IMR-90 (cell line): Measurements from ENCODE around the gene CANX. TPM values are rescaled to one million over a fixed set of nuclear protein-coding genes. Genes with fewer than 3 reads are reported as not detected.
A peak's percentile ranks its signal among the peaks of the same experiment; 100 is the strongest.

Source experiments
- ATAC-seq: fragments of 200-7000 bp; cut with Tn5 transposase; 2 replicates; pipeline ENCODE4 v1.9.1; 2020; ENCODE audit warnings: low read depth, mild to moderate bottlenecking, moderate library complexity
- BruUV-seq: library from RNA; stranded (reverse); fragments of 400-500 nt; replicated peaks from 2 replicates; lab custom pipeline; 2021; lab: Mats Ljungman, UMichigan
- CTCF ChIA-PET: fragments of 300-600 bp; formaldehyde crosslinking; extraction: SDS; loops from one replicate; lab custom pipeline; 2021; ENCODE audit warnings: antibody characterized with exemption; lab: Yijun Ruan, JAX
- POLR2A ChIA-PET: fragments of 300-600 bp; sonication (Branson Sonifier 250); formaldehyde crosslinking; loops from one replicate; lab custom pipeline; 2022; ENCODE audit warnings: antibody characterized with exemption; ENCODE audit not compliant: unreplicated experiment; lab: Charles Lee
- DNase-seq: peaks from one replicate; pipeline ENCODE4 v3.0.0; 2013
- H2AFZ ChIP-seq: replicated peaks from 2 replicates; pipeline ENCODE3; 2013; ENCODE audit warnings: low read length, mild to moderate bottlenecking; ENCODE audit not compliant: poor library complexity
- H2AK5ac ChIP-seq: 2 replicates; pipeline ENCODE4 v1.6.1; 2013; ENCODE audit warnings: low read depth, low read length, inconsistent platforms
- H2AK9ac ChIP-seq: replicated peaks from 2 replicates; pipeline ENCODE3; 2013; ENCODE audit warnings: mild to moderate bottlenecking, low read depth, low read length, moderate library complexity; ENCODE audit not compliant: poor library complexity
- H2BK120ac ChIP-seq: 2 replicates; pipeline ENCODE4 v1.6.1; 2013; ENCODE audit warnings: low read depth, low read length, inconsistent platforms
- H2BK15ac ChIP-seq: 3 replicates; pipeline ENCODE4 v1.6.1; 2013; ENCODE audit warnings: low read depth, low read length, inconsistent platforms
- H2BK20ac ChIP-seq: 2 replicates; pipeline ENCODE4 v1.6.1; 2013; ENCODE audit warnings: low read depth, mild to moderate bottlenecking, inconsistent platforms, low read length, moderate library complexity
- H2BK5ac ChIP-seq: 2 replicates; pipeline ENCODE4 v1.6.1; 2013; ENCODE audit warnings: mild to moderate bottlenecking, low read depth, low read length, inconsistent platforms; ENCODE audit not compliant: poor library complexity, severe bottlenecking
- H3K14ac ChIP-seq: replicated peaks from 2 replicates; pipeline ENCODE4 v1.6.1; 2013; ENCODE audit warnings: low read depth, low read length, inconsistent platforms
- H3K18ac ChIP-seq: 2 replicates; pipeline ENCODE4 v1.6.1; 2013; ENCODE audit warnings: low read depth, low read length, control low read depth
- H3K23ac ChIP-seq: 2 replicates; pipeline ENCODE4 v1.6.1; 2013; ENCODE audit warnings: low read depth, low read length, inconsistent platforms
- H3K27ac ChIP-seq: 2 replicates; pipeline ENCODE4 v1.5.1; 2013; ENCODE audit warnings: mild to moderate bottlenecking, control low read depth, low read length; ENCODE audit not compliant: insufficient read depth
- H3K27me3 ChIP-seq: 2 replicates; pipeline ENCODE4 v1.6.1; 2013; ENCODE audit warnings: low read length; ENCODE audit not compliant: control insufficient read depth, insufficient read depth
- H3K36me3 ChIP-seq: 2 replicates; pipeline ENCODE4 v1.6.1; 2013; ENCODE audit warnings: low read length, mixed read lengths; ENCODE audit not compliant: control insufficient read depth, insufficient read depth
- H3K4ac ChIP-seq: 2 replicates; pipeline ENCODE4 v1.6.1; 2013; ENCODE audit warnings: low read depth, low read length, inconsistent platforms
- H3K4me1 ChIP-seq: 2 replicates; pipeline ENCODE4 v1.6.1; 2013; ENCODE audit warnings: low read length, mixed read lengths; ENCODE audit not compliant: control insufficient read depth, insufficient read depth
- H3K4me2 ChIP-seq: 2 replicates; pipeline ENCODE4 v1.6.1; 2013; ENCODE audit warnings: low read depth, mild to moderate bottlenecking, control low read depth, low read length, moderate library complexity
- H3K4me3 ChIP-seq: 2 replicates; pipeline ENCODE4 v1.5.1; 2013; ENCODE audit warnings: low read depth, mild to moderate bottlenecking, control low read depth, low read length, moderate library complexity; ENCODE audit not compliant: insufficient read depth
- H3K56ac ChIP-seq: 2 replicates; pipeline ENCODE4 v1.6.1; 2013; ENCODE audit warnings: low read length, inconsistent platforms; ENCODE audit not compliant: insufficient read depth; ENCODE audit errors: extremely low read depth
- H3K79me1 ChIP-seq, 2 experiments: 2 replicates each; pipeline ENCODE4 v1.6.1; 2013; ENCODE audit warnings: low read length in 2 of 2, inconsistent platforms in 1 of 2, low read depth in 1 of 2
- H3K9ac ChIP-seq: 2 replicates; pipeline ENCODE4 v1.6.1; 2013; ENCODE audit warnings: low read depth, low read length, control low read depth
- H3K9me1 ChIP-seq: 2 replicates; pipeline ENCODE4 v1.6.1; 2013; ENCODE audit warnings: low read length, inconsistent platforms; ENCODE audit not compliant: insufficient read depth
- H3K9me3 ChIP-seq: 2 replicates; pipeline ENCODE4 v1.6.1; 2013; ENCODE audit warnings: low read length; ENCODE audit not compliant: control insufficient read depth, insufficient read depth
- H4K20me1 ChIP-seq: 2 replicates; pipeline ENCODE4 v1.6.1; 2013; ENCODE audit warnings: low read length, inconsistent platforms; ENCODE audit not compliant: insufficient read depth
- H4K5ac ChIP-seq: 2 replicates; pipeline ENCODE4 v1.6.1; 2013; ENCODE audit warnings: mild to moderate bottlenecking, low read depth, low read length, control low read depth
- H4K8ac ChIP-seq, 2 experiments: 2 replicates each; pipeline ENCODE4 v1.6.1; 2013; ENCODE audit warnings: low read depth in 2 of 2, low read length in 2 of 2, control low read depth in 1 of 2, inconsistent platforms in 1 of 2
- H4K91ac ChIP-seq: 2 replicates; pipeline ENCODE4 v1.6.1; 2013; ENCODE audit warnings: low read depth, low read length, inconsistent platforms; ENCODE audit not compliant: insufficient read depth
- BHLHE40 ChIP-seq: fragments of 150-350 bp; IDR thresholded peaks from 2 replicates; pipeline ENCODE4 v1.6.1; 2016; ENCODE audit warnings: mild to moderate bottlenecking, low read depth, low read length
- CEBPB ChIP-seq: IDR thresholded peaks from 2 replicates; pipeline ENCODE4 v1.6.1; 2012; ENCODE audit warnings: low read depth, low read length, improper control_type of control experiment
- CHD1 ChIP-seq: IDR thresholded peaks from 2 replicates; pipeline ENCODE4 v1.6.1; 2012; ENCODE audit warnings: low read depth, low read length, improper control_type of control experiment
- CTCF ChIP-seq: conservative IDR thresholded peaks from 2 replicates; pipeline ENCODE4 v1.5.1; 2012; ENCODE audit warnings: mild to moderate bottlenecking, low read depth, low read length, improper control_type of control experiment
- ELK1 ChIP-seq: fragments of 150-350 bp; IDR thresholded peaks from 2 replicates; pipeline ENCODE4 v1.6.1; 2016; ENCODE audit warnings: low read depth, mild to moderate bottlenecking, low read length, moderate library complexity, borderline replicate concordance
- FOS ChIP-seq: fragments of 150-350 bp; IDR thresholded peaks from 2 replicates; pipeline ENCODE4 v1.6.1; 2016; ENCODE audit warnings: low read depth, low read length
- MAFK ChIP-seq: IDR thresholded peaks from 2 replicates; pipeline ENCODE4 v1.6.1; 2012; ENCODE audit warnings: low read depth, low read length, improper control_type of control experiment
- MAZ ChIP-seq: IDR thresholded peaks from 2 replicates; pipeline ENCODE4 v1.6.1; 2012; ENCODE audit warnings: low read depth, mild to moderate bottlenecking, low read length, improper control_type of control experiment, moderate library complexity, borderline replicate concordance
- MXI1 ChIP-seq: IDR thresholded peaks from 2 replicates; pipeline ENCODE4 v1.6.1; 2012; ENCODE audit warnings: low read depth, mild to moderate bottlenecking, low read length, moderate library complexity, borderline replicate concordance
- NFE2L2 ChIP-seq: fragments of 150-350 bp; IDR thresholded peaks from 2 replicates; pipeline ENCODE4 v1.6.1; 2016; ENCODE audit warnings: low read depth, mild to moderate bottlenecking, low read length
- POLR2A ChIP-seq: IDR thresholded peaks from 2 replicates; pipeline ENCODE4 v1.6.1; 2012; ENCODE audit warnings: mild to moderate bottlenecking, low read depth, low read length
- RAD21 ChIP-seq: IDR thresholded peaks from 2 replicates; pipeline ENCODE4 v1.6.1; 2012; ENCODE audit warnings: low read length, improper control_type of control experiment
- RCOR1 ChIP-seq: IDR thresholded peaks from 2 replicates; pipeline ENCODE4 v1.6.1; 2012; ENCODE audit warnings: mild to moderate bottlenecking, low read length, improper control_type of control experiment; ENCODE audit not compliant: insufficient replicate concordance
- RFX5 ChIP-seq: IDR thresholded peaks from 2 replicates; pipeline ENCODE4 v1.8.0; 2012; ENCODE audit warnings: low read depth, mild to moderate bottlenecking, low read length, moderate library complexity
- SMC3 ChIP-seq: fragments of 150-350 bp; IDR thresholded peaks from 2 replicates; pipeline ENCODE4 v1.6.1; 2016; ENCODE audit warnings: low read depth, mild to moderate bottlenecking, antibody characterized with exemption, low read length, moderate library complexity
- USF2 ChIP-seq: fragments of 150-350 bp; IDR thresholded peaks from 2 replicates; pipeline ENCODE4 v1.6.1; 2017; ENCODE audit warnings: mild to moderate bottlenecking, antibody characterized with exemption, low read length, low read depth
- WGBS, 2 experiments: methylation state at CpG; one replicate each; pipeline versions ENCODE4 v1.1.5 to v1.1.7; 2013; ENCODE audit warnings: missing lambda C conversion rate in 2 of 2; ENCODE audit not compliant: insufficient read length in 1 of 2; ENCODE audit errors: extremely low coverage in 2 of 2; 5-methylcytosine and 5-hydroxymethylcytosine counted together
- dilution Hi-C: fragments of 300-500 bp; cut with HindIII; formaldehyde crosslinking; loops from one replicate; pipeline ENCODE4 v1.14.3; 2018; ENCODE audit warnings: low sequenced_read_pairs; ENCODE audit not compliant: unreplicated experiment
- in situ Hi-C: fragments of 300-500 bp; cut with MboI; formaldehyde crosslinking; loops from 3 replicates; pipeline ENCODE4 v1.14.3; 2019; ENCODE audit warnings: low sequenced_read_pairs, inconsistent platforms, mixed read lengths
- intact Hi-C: fragments of 100-400 bp; cut with micrococcal nuclease; formaldehyde crosslinking; loops from 2 replicates; pipeline ENCODE4 v1.10.0; 2022
- polyA plus RNA-seq, 3 experiments: library from polyadenylated mRNA; depleted of rRNA; stranded (reverse); fragments of >200 nt; gene quantifications; 2 replicates each; pipeline ENCODE4 v1.2.3, GENCODE V29; 2012; ENCODE audit warnings: low replicate concordance in 1 of 3
- total RNA-seq: library from RNA; depleted of rRNA; stranded (reverse); fragments of >200 nt; gene quantifications from 2 replicates; pipeline ENCODE4 v1.2.3, GENCODE V29; 2012

CANX gene
- total and polyA plus RNA-seq, 2 of the 4 experiments (the other 2 are of a cell fraction), result 216 to 345 TPM

GRCh38 chr5:179716286-179716685 lies 17.5 kb downstream of the CANX start:
- intact Hi-C loops (no loop called here), in situ Hi-C loops (no loop called here), dilution Hi-C loops (no loop called here)
- Histone ChIP-seq H2BK5ac (no peak overlapping the region), H2BK15ac (no peak overlapping the region), H3K18ac (no peak overlapping the region), H3K27ac (no peak overlapping the region), H2BK120ac (no peak overlapping the region), H3K4me2 (no peak overlapping the region), H3K27me3 (no peaks in the 10 kb centered on the region), H3K9me1 (peaks cover 4% of the 10 kb centered on the region), H4K20me1 (peaks cover 7% of the 10 kb centered on the region), H3K79me1 (peaks cover 30 to 46% of the 10 kb centered on the region in 2 experiments), H3K4me1 (no peaks in the 10 kb centered on the region), H2AK9ac (no peak overlapping the region), H4K5ac (no peak overlapping the region), H4K8ac (no peak overlapping the region), H2AK5ac (no peak overlapping the region), H3K4ac (no peak overlapping the region), H3K23ac (no peak overlapping the region; the same call in 1 of the 2 replicates), H3K4me3 (no peak overlapping the region), H3K56ac (no peak overlapping the region), H2AFZ (no peak overlapping the region), H4K91ac (no peak overlapping the region), H3K14ac (no peak overlapping the region), H3K9ac (no peak overlapping the region), H3K9me3 (no peaks in the 10 kb centered on the region), H2BK20ac (no peak overlapping the region), H3K36me3 (peaks cover 66% of the 10 kb centered on the region)
- ATAC-seq (no peak), DNase-seq (peak; percentile 35)
- BruUV-seq, result no TSS peak
- no peak for TF ChIP-seq FOS
- TF ChIP-seq RCOR1, result no peak
- TF ChIP-seq MAZ, result no peak
- no peak for TF ChIP-seq RFX5
- no peak for TF ChIP-seq CHD1
- no peak for TF ChIP-seq CTCF
- TF ChIP-seq POLR2A, result no peak
- TF ChIP-seq ELK1, result no peak
- no peak for TF ChIP-seq CEBPB
- no peak for TF ChIP-seq USF2
- TF ChIP-seq RAD21, result no peak
- no peak for TF ChIP-seq MXI1
- TF ChIP-seq NFE2L2, result no peak
- TF ChIP-seq SMC3, result no peak
- TF ChIP-seq BHLHE40, result no peak
- no peak for TF ChIP-seq MAFK
- ChIA-PET POLR2A (no interaction called here), CTCF (interaction anchor here (1.2 kb wide), 1 partner anchor 11 kb away, joined by 3 read pairs; no protein-coding TSS in a partner anchor)
- WGBS, 2 experiments, result no CpG with 5 or more reads among the region's 1 CpG
